Activated T-cell treated with anti-CD3 and anti-CD28 coated beads, Interleukin-2, amount 50 U/mL, for 24 hours (primary cell): ENCODE data around the gene INHBE.
"Not testable (repeated sequence)": the region's sequence is repeated elsewhere in the genome, so short reads cannot be mapped to it uniquely, and the experiment has no call there.

ENCODE experiments used
- DNase-seq: peaks from one replicate; pipeline ENCODE4 v3.0.0-alpha.2; 2020
- H3K27ac Mint-ChIP-seq: 2 replicates; pipeline ENCODE4 v1.8.0; 2020; ENCODE audit warnings: mild to moderate bottlenecking, mixed read lengths
- H3K27me3 Mint-ChIP-seq: 2 replicates; pipeline ENCODE4 v1.8.0; 2020; ENCODE audit warnings: mixed read lengths
- H3K36me3 Mint-ChIP-seq: 2 replicates; pipeline ENCODE4 v1.8.0; 2020; ENCODE audit warnings: low read depth, mixed read lengths
- H3K4me1 Mint-ChIP-seq: 2 replicates; pipeline ENCODE4 v1.8.0; 2020; ENCODE audit warnings: low read depth, mixed read lengths
- H3K4me3 Mint-ChIP-seq: 2 replicates; pipeline ENCODE4 v1.8.0; 2020; ENCODE audit warnings: mild to moderate bottlenecking, moderate library complexity, mixed read lengths
- H3K9me3 Mint-ChIP-seq: 2 replicates; pipeline ENCODE4 v1.8.0; 2020; ENCODE audit warnings: mixed read lengths

Gene INHBE

GRCh38 chr12:57431654-57432188 lies 23.4 kb upstream of the INHBE start:
- Mint-ChIP-seq H3K4me1 (peaks cover 37% of the 10 kb centered on the region), H3K27ac (peak overlapping the region; percentile 98), H3K27me3 (no peaks in the 10 kb centered on the region), H3K9me3 (no peaks in the 10 kb centered on the region), H3K4me3 (peak overlapping the region; percentile 84), H3K36me3 (peaks cover 16% of the 10 kb centered on the region)
- DNase-seq = peak; percentile 25

- Mint-ChIP-seq H3K4me1 (peaks cover 29% of the 10 kb centered on the region), H3K27me3 (no peaks in the 10 kb centered on the region), H3K36me3 (peaks cover 12% of the 10 kb centered on the region), H3K27ac (no peak overlapping the region), H3K4me3 (no peak overlapping the region), H3K9me3 (no peaks in the 10 kb centered on the region)
- DNase-seq = peak; percentile 11
These were observed 21.7 kb upstream of the INHBE start for GRCh38 chr12:57433370-57433769.

GRCh38 chr12:57434517-57435223 lies 20.4 kb upstream of the INHBE start, which contains the start of gene INHBC:
Gene INHBC (plus strand): TSS chr12:57434784. CDS start chr12:57434887, 103 bp downstream.
- H3K27ac Mint-ChIP-seq = peak within 1 kb of the TSS; percentile 60
- peak within 1 kb of the TSS; percentile 45 for H3K4me3 Mint-ChIP-seq
- no peak for DNase-seq
- H3K27me3 Mint-ChIP-seq = no peaks in the 10 kb centered on the region
- peaks cover 20% of the 10 kb centered on the region for H3K4me1 Mint-ChIP-seq
- no peaks in the 10 kb centered on the region for H3K9me3 Mint-ChIP-seq
- peaks cover 7% of the 10 kb centered on the region for H3K36me3 Mint-ChIP-seq

GRCh38 chr12:57435293-57435692 lies 19.8 kb upstream of the INHBE start:
- peaks cover 17% of the 10 kb centered on the region for H3K4me1 Mint-ChIP-seq
- H3K4me3 Mint-ChIP-seq = peak overlapping the region; percentile 45
- H3K27ac Mint-ChIP-seq = peak overlapping the region; percentile 60
- no peaks in the 10 kb centered on the region for H3K27me3 Mint-ChIP-seq
- no peaks in the 10 kb centered on the region for H3K9me3 Mint-ChIP-seq
- peaks cover 2% of the 10 kb centered on the region for H3K36me3 Mint-ChIP-seq
- no peak for DNase-seq

- H3K27me3 Mint-ChIP-seq = peaks cover 2% of the 10 kb centered on the region
- H3K36me3 Mint-ChIP-seq = no peaks in the 10 kb centered on the region
- no peak overlapping the region for H3K27ac Mint-ChIP-seq
- H3K4me3 Mint-ChIP-seq = no peak overlapping the region
- H3K4me1 Mint-ChIP-seq = peaks cover 4% of the 10 kb centered on the region
- H3K9me3 Mint-ChIP-seq = no peaks in the 10 kb centered on the region
- DNase-seq = no peak
These were observed 16.7 kb upstream of the INHBE start for GRCh38 chr12:57438400-57438799.

- Mint-ChIP-seq H3K27me3 (peaks cover 2% of the 10 kb centered on the region), H3K36me3 (no peaks in the 10 kb centered on the region), H3K9me3 (no peaks in the 10 kb centered on the region), H3K4me1 (peaks cover 4% of the 10 kb centered on the region), H3K4me3 (no peak overlapping the region), H3K27ac (no peak overlapping the region)
- DNase-seq = no peak
These were observed 15.3 kb upstream of the INHBE start for GRCh38 chr12:57439762-57440266.

- H3K9me3 Mint-ChIP-seq, H3K36me3 Mint-ChIP-seq, DNase-seq, H3K27ac Mint-ChIP-seq, H3K4me3 Mint-ChIP-seq, H3K27me3 Mint-ChIP-seq, H3K4me1 Mint-ChIP-seq: not testable (repeated sequence)
These were observed 13.7 kb upstream of the INHBE start for GRCh38 chr12:57441393-57441792.

- Mint-ChIP-seq H3K36me3 (no peaks in the 10 kb centered on the region), H3K9me3 (no peaks in the 10 kb centered on the region), H3K27me3 (peaks cover 2% of the 10 kb centered on the region), H3K4me3 (no peak overlapping the region), H3K27ac (no peak overlapping the region), H3K4me1 (peaks cover 2% of the 10 kb centered on the region)
- DNase-seq = no peak
These were observed 13.2 kb upstream of the INHBE start for GRCh38 chr12:57441846-57442427.

- H3K4me1 Mint-ChIP-seq, H3K36me3 Mint-ChIP-seq, H3K9me3 Mint-ChIP-seq, H3K27ac Mint-ChIP-seq, DNase-seq, H3K4me3 Mint-ChIP-seq, H3K27me3 Mint-ChIP-seq: not testable (repeated sequence)
These were observed 10.8 kb upstream of the INHBE start for GRCh38 chr12:57444337-57444736.

- H3K27ac Mint-ChIP-seq = no peak overlapping the region
- peaks cover 2% of the 10 kb centered on the region for H3K4me1 Mint-ChIP-seq
- H3K36me3 Mint-ChIP-seq = no peaks in the 10 kb centered on the region
- no peaks in the 10 kb centered on the region for H3K9me3 Mint-ChIP-seq
- H3K4me3 Mint-ChIP-seq = no peak overlapping the region
- DNase-seq = no peak
- H3K27me3 Mint-ChIP-seq = peaks cover 2% of the 10 kb centered on the region
These were observed 10.4 kb upstream of the INHBE start for GRCh38 chr12:57444744-57445143.

GRCh38 chr12:57446292-57446960 lies 8.7 kb upstream of the INHBE start:
- no peaks in the 10 kb centered on the region for H3K9me3 Mint-ChIP-seq
- no peak overlapping the region for H3K4me3 Mint-ChIP-seq
- H3K27ac Mint-ChIP-seq = no peak overlapping the region
- H3K4me1 Mint-ChIP-seq = peaks cover 2% of the 10 kb centered on the region
- no peak for DNase-seq
- no peaks in the 10 kb centered on the region for H3K36me3 Mint-ChIP-seq
- peaks cover 2% of the 10 kb centered on the region for H3K27me3 Mint-ChIP-seq

- Mint-ChIP-seq H3K4me3 (no peak overlapping the region), H3K27ac (no peak overlapping the region), H3K27me3 (peaks cover 3% of the 10 kb centered on the region), H3K36me3 (no peaks in the 10 kb centered on the region), H3K4me1 (peaks cover 17% of the 10 kb centered on the region), H3K9me3 (no peaks in the 10 kb centered on the region)
- DNase-seq = no peak
These were observed 6.4 kb upstream of the INHBE start for GRCh38 chr12:57448669-57449068.

GRCh38 chr12:57449375-57449774 lies 5.7 kb upstream of the INHBE start:
- no peak for DNase-seq
- Mint-ChIP-seq H3K27me3 (peaks cover 3% of the 10 kb centered on the region), H3K4me1 (peaks cover 17% of the 10 kb centered on the region), H3K36me3 (no peaks in the 10 kb centered on the region), H3K27ac (no peak overlapping the region), H3K4me3 (no peak overlapping the region), H3K9me3 (no peaks in the 10 kb centered on the region)

GRCh38 chr12:57450057-57450456 lies 5.0 kb upstream of the INHBE start:
- H3K27ac Mint-ChIP-seq = no peak overlapping the region
- no peaks in the 10 kb centered on the region for H3K36me3 Mint-ChIP-seq
- no peaks in the 10 kb centered on the region for H3K9me3 Mint-ChIP-seq
- H3K4me3 Mint-ChIP-seq = no peak overlapping the region
- no peak for DNase-seq
- peaks cover 23% of the 10 kb centered on the region for H3K4me1 Mint-ChIP-seq
- peaks cover 3% of the 10 kb centered on the region for H3K27me3 Mint-ChIP-seq
